SK-N-MC (cell line): Measurements from ENCODE around the gene CCDC182.

Experiments used
- EZH2 ChIP-seq: fragments of 200-600 bp; sonication (generic); IDR thresholded peaks from one replicate; pipeline ENCODE4 v1.6.1; 2017; ENCODE audit warnings: antibody characterized with exemption
- POLR2AphosphoS5 ChIP-seq: IDR thresholded peaks from 2 replicates; pipeline ENCODE4 v1.6.1; 2012; ENCODE audit warnings: mild to moderate bottlenecking, low read depth, low read length, borderline replicate concordance

DNA sequence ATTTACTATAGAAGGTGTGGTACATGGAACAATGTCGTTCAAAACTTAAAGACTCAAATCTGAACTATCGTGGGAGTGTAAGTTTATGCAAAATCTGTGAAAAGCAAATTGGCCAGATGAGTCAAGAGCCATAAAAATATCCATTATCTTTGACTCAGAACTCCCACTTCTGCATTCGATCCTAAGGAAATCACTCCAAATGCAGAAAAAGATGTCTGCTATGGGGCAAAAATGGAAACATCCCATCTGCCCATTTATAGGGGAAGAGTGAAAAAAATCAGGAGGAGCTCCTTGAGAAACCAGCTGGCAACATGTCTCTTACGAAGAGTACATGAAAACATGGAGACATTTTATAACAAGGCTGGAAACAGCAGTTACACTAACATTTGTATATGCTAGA is 43.6 kb upstream of the CCDC182 start:
- no peak for TF ChIP-seq POLR2AphosphoS5
- no peak for TF ChIP-seq EZH2
